H9 (cell line): ENCODE measurements around the gene APOA1. TPM values are rescaled to one million over a fixed set of nuclear protein-coding genes. Genes with fewer than 3 reads are reported as not detected.

Source experiments
- DNase-seq: peaks from one replicate; pipeline ENCODE4 v3.0.0-alpha.2; 2017
- H2AFZ ChIP-seq: one replicate; pipeline ENCODE4 v1.6.1; 2013; ENCODE audit warnings: mild to moderate bottlenecking, low read length, control low read depth, moderate library complexity
- H2AK5ac ChIP-seq: 2 replicates; pipeline ENCODE4 v1.6.1; 2013; ENCODE audit warnings: low read length, control low read depth, mixed read lengths; ENCODE audit not compliant: insufficient read length
- H2BK120ac ChIP-seq: one replicate; pipeline ENCODE4 v1.6.1; 2013; ENCODE audit warnings: low read depth, mild to moderate bottlenecking, low read length, control low read depth, inconsistent platforms; ENCODE audit not compliant: poor library complexity, severe bottlenecking
- H2BK12ac ChIP-seq: 2 replicates; pipeline ENCODE4 v1.6.1; 2013; ENCODE audit warnings: low read length, control low read depth, mixed read lengths, low read depth; ENCODE audit not compliant: insufficient read length
- H2BK15ac ChIP-seq: 2 replicates; pipeline ENCODE4 v1.6.1; 2013; ENCODE audit warnings: low read depth, low read length, control low read depth
- H2BK20ac ChIP-seq: one replicate; pipeline ENCODE4 v1.6.1; 2013; ENCODE audit warnings: low read depth, mild to moderate bottlenecking, low read length, control low read depth, inconsistent platforms; ENCODE audit not compliant: poor library complexity, severe bottlenecking
- H2BK5ac ChIP-seq: 2 replicates; pipeline ENCODE4 v1.6.1; 2013; ENCODE audit warnings: low read length, control low read depth, mixed read lengths; ENCODE audit not compliant: insufficient read length
- H3K14ac ChIP-seq: 2 replicates; pipeline ENCODE4 v1.6.1; 2013; ENCODE audit warnings: low read length, control low read depth; ENCODE audit not compliant: insufficient read depth
- H3K18ac ChIP-seq: 2 replicates; pipeline ENCODE4 v1.6.1; 2013; ENCODE audit warnings: low read depth, mild to moderate bottlenecking, mixed read lengths, low read length, control low read depth; ENCODE audit not compliant: insufficient read length
- H3K23ac ChIP-seq: 2 replicates; pipeline ENCODE4 v1.6.1; 2013; ENCODE audit warnings: low read length, control low read depth, mixed read lengths, low read depth; ENCODE audit not compliant: insufficient read length
- H3K23me2 ChIP-seq: 2 replicates; pipeline ENCODE4 v1.6.1; 2013; ENCODE audit warnings: low read depth, mild to moderate bottlenecking, mixed read lengths, low read length, control low read depth; ENCODE audit not compliant: insufficient read length, poor library complexity, severe bottlenecking
- H3K27ac ChIP-seq: 2 replicates; pipeline ENCODE4 v1.5.1; 2013; ENCODE audit warnings: low read length, control low read depth, mixed read lengths, low read depth; ENCODE audit not compliant: insufficient read length
- H3K27me3 ChIP-seq: 2 replicates; pipeline ENCODE4 v1.6.1; 2013; ENCODE audit warnings: low read length, control low read depth, inconsistent platforms; ENCODE audit not compliant: insufficient read depth
- H3K4ac ChIP-seq: 2 replicates; pipeline ENCODE4 v1.6.1; 2013; ENCODE audit warnings: low read depth, mild to moderate bottlenecking, control low read depth, inconsistent platforms, low read length, moderate library complexity
- H3K4me1 ChIP-seq: 2 replicates; pipeline ENCODE4 v1.6.1; 2013; ENCODE audit warnings: low read length, control low read depth, inconsistent platforms; ENCODE audit not compliant: insufficient read depth
- H3K4me2 ChIP-seq: 2 replicates; pipeline ENCODE4 v1.6.1; 2013; ENCODE audit warnings: low read length, control low read depth, mixed read lengths; ENCODE audit not compliant: insufficient read length, insufficient read depth
- H3K56ac ChIP-seq: 2 replicates; pipeline ENCODE4 v1.6.1; 2013; ENCODE audit warnings: low read depth, mild to moderate bottlenecking, mixed read lengths, low read length, control low read depth; ENCODE audit not compliant: insufficient read length
- H3K79me1 ChIP-seq: 2 replicates; pipeline ENCODE4 v1.6.1; 2013; ENCODE audit warnings: low read depth, mild to moderate bottlenecking, moderate library complexity, low read length, control low read depth, inconsistent platforms; ENCODE audit not compliant: insufficient read depth, poor library complexity, severe bottlenecking
- H3K79me2 ChIP-seq: 2 replicates; pipeline ENCODE4 v1.6.1; 2013; ENCODE audit warnings: low read length, control low read depth, inconsistent platforms; ENCODE audit not compliant: insufficient read depth
- H3K9ac ChIP-seq: 2 replicates; pipeline ENCODE4 v1.6.1; 2013; ENCODE audit warnings: low read length, control low read depth, mixed read lengths; ENCODE audit not compliant: insufficient read length; ENCODE audit errors: extremely low read depth
- H3K9me3 ChIP-seq: one replicate; pipeline ENCODE4 v1.6.1; 2013; ENCODE audit warnings: low read depth, low read length, inconsistent platforms; ENCODE audit not compliant: control insufficient read depth
- H3T11ph ChIP-seq: one replicate; pipeline ENCODE4 v1.6.1; 2013; ENCODE audit warnings: mild to moderate bottlenecking, low read length, control low read depth, inconsistent platforms
- H4K20me1 ChIP-seq: one replicate; pipeline ENCODE4 v1.6.1; 2013; ENCODE audit not compliant: control insufficient read depth, insufficient read length, insufficient read depth
- H4K5ac ChIP-seq: 2 replicates; pipeline ENCODE4 v1.6.1; 2013; ENCODE audit warnings: low read depth, mild to moderate bottlenecking, mixed read lengths, low read length, control low read depth; ENCODE audit not compliant: insufficient read length
- H4K8ac ChIP-seq: replicated peaks from 2 replicates; pipeline ENCODE4 v1.6.1; 2013; ENCODE audit warnings: low read length, control low read depth, mixed read lengths, low read depth; ENCODE audit not compliant: insufficient read length
- H4K91ac ChIP-seq: 2 replicates; pipeline ENCODE4 v1.6.1; 2013; ENCODE audit warnings: low read depth, mild to moderate bottlenecking, moderate library complexity, mixed read lengths, low read length, control low read depth; ENCODE audit not compliant: insufficient read length
- H3K27ac Mint-ChIP-seq, 3 experiments: 2 replicates in 2 of 3; 3 replicates in 1 of 3; pipeline ENCODE4 v1.8.0; 2020 to 2021; ENCODE audit warnings: mixed read lengths in 3 of 3, mild to moderate bottlenecking in 1 of 3, moderate library complexity in 1 of 3
- H3K27me3 Mint-ChIP-seq: 2 replicates; pipeline ENCODE4 v1.8.0; 2021; ENCODE audit warnings: low read depth, mild to moderate bottlenecking, moderate library complexity, mixed read lengths
- H3K36me3 Mint-ChIP-seq, 3 experiments: 2 replicates in 2 of 3; 3 replicates in 1 of 3; pipeline ENCODE4 v1.8.0; 2020 to 2021; ENCODE audit warnings: low read depth in 3 of 3, mixed read lengths in 3 of 3; ENCODE audit not compliant: insufficient read depth in 1 of 3
- H3K4me1 Mint-ChIP-seq, 2 experiments: 2 replicates each; pipeline ENCODE4 v1.8.0; 2020; ENCODE audit warnings: mixed read lengths in 2 of 2
- H3K4me3 Mint-ChIP-seq, 2 experiments: 2 replicates in 1 of 2; 3 replicates in 1 of 2; pipeline ENCODE4 v1.8.0; 2020 to 2021; ENCODE audit warnings: mild to moderate bottlenecking in 2 of 2, mixed read lengths in 2 of 2, moderate library complexity in 1 of 2
- H3K9me3 Mint-ChIP-seq, 2 experiments: 2 replicates in 1 of 2; 3 replicates in 1 of 2; pipeline ENCODE4 v1.8.0; 2020; ENCODE audit warnings: mild to moderate bottlenecking in 2 of 2, mixed read lengths in 2 of 2, moderate library complexity in 1 of 2
- WGBS: extraction: QIAGEN DNeasy Blood & Tissue Kit; methylation state at CpG from one replicate; pipeline ENCODE4 v1.1.7; 2013; ENCODE audit warnings: missing lambda C conversion rate, low lambda C conversion rate, mixed read lengths; ENCODE audit not compliant: insufficient read length; ENCODE audit errors: extremely low coverage; 5-methylcytosine and 5-hydroxymethylcytosine counted together
- total RNA-seq: library from RNA; stranded (reverse); gene quantifications from 2 replicates; pipeline ENCODE4 v1.2.1, GENCODE V29; 2021
- TF ChIP-seq, protein P1 (sequence below): fragments of 200-600 bp; sonication (generic); conservative IDR thresholded peaks from 3 replicates; pipeline ENCODE4 v1.8.0; 2021; ENCODE audit warnings: antibody characterized with exemption, mild to moderate bottlenecking

APOA1 gene
- total RNA-seq, 1 experiment from 2014 or later, result 0.68 TPM

GRCh38 chr11:116849060-116849459 lies 11.6 kb upstream of the APOA1 start:
- H3K79me2 ChIP-seq, result no peaks in the 10 kb centered on the region
- H3K18ac ChIP-seq, result no peak overlapping the region
- TF ChIP-seq, protein P1, sequence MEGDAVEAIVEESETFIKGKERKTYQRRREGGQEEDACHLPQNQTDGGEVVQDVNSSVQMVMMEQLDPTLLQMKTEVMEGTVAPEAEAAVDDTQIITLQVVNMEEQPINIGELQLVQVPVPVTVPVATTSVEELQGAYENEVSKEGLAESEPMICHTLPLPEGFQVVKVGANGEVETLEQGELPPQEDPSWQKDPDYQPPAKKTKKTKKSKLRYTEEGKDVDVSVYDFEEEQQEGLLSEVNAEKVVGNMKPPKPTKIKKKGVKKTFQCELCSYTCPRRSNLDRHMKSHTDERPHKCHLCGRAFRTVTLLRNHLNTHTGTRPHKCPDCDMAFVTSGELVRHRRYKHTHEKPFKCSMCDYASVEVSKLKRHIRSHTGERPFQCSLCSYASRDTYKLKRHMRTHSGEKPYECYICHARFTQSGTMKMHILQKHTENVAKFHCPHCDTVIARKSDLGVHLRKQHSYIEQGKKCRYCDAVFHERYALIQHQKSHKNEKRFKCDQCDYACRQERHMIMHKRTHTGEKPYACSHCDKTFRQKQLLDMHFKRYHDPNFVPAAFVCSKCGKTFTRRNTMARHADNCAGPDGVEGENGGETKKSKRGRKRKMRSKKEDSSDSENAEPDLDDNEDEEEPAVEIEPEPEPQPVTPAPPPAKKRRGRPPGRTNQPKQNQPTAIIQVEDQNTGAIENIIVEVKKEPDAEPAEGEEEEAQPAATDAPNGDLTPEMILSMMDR, result no peak

More at GRCh38 chr11:116849060-116849459, 11.6 kb upstream of the APOA1 start:
- H3K23me2 ChIP-seq, result no peaks in the 10 kb centered on the region
- no peak overlapping the region for H3K27ac ChIP-seq
- Mint-ChIP-seq H3K27me3 (no peaks in the 10 kb centered on the region), H3K9me3 (no peaks in the 10 kb centered on the region), H3K27ac (no peak overlapping the region), H3K36me3 (peaks cover 10 to 42% (median 42%) of the 10 kb centered on the region in 3 experiments; a peak in 6 of 7 replicates), H3K4me1 (no peaks in the 10 kb centered on the region), H3K4me3 (no peak overlapping the region)
- no peak overlapping the region for H4K8ac ChIP-seq
- H2BK120ac ChIP-seq, result no peak overlapping the region
- H2AK5ac ChIP-seq, result no peak overlapping the region
- H3K9ac ChIP-seq, result no peak overlapping the region
- no peak overlapping the region for H2AFZ ChIP-seq
- no peak overlapping the region for H3K14ac ChIP-seq
- no peak overlapping the region for H4K91ac ChIP-seq
- no peaks in the 10 kb centered on the region for H3K9me3 ChIP-seq
- H4K5ac ChIP-seq, result no peak overlapping the region
- H3K23ac ChIP-seq, result no peak overlapping the region
- H2BK15ac ChIP-seq, result no peak overlapping the region
- DNase-seq, result no peak
- no peak overlapping the region for H2BK12ac ChIP-seq
- no peaks in the 10 kb centered on the region for H3K79me1 ChIP-seq
- no peak overlapping the region for H3K56ac ChIP-seq
- H3K4me1 ChIP-seq, result no peaks in the 10 kb centered on the region
- no peak overlapping the region for H3K4me2 ChIP-seq
- no CpG with 5 or more reads among the region's 12 CpGs for WGBS
- no peak overlapping the region for H3T11ph ChIP-seq
- no peak overlapping the region for H2BK5ac ChIP-seq
- H3K27me3 ChIP-seq, result no peaks in the 10 kb centered on the region
- no peak overlapping the region for H2BK20ac ChIP-seq
- no peaks in the 10 kb centered on the region for H4K20me1 ChIP-seq
- no peak overlapping the region for H3K4ac ChIP-seq
